ENCODE measurements around the gene TRIM59. TPM values are rescaled to one million over a fixed set of nuclear protein-coding genes. Genes with fewer than 3 reads are reported as not detected.

The TRIM59 gene
- total RNA-seq, 4 donors from 2014 or later = 1.7 to 6.7 (median 4.1) TPM

GRCh38 chr3:160470181-160470580, 20.6 kb upstream of the TRIM59 start:
- no peak overlapping the region for H3K4me3 ChIP-seq
- no peak for DNase-seq
- TF ChIP-seq POLR2A (IDR thresholded peaks at IDR 0.05) = no peak
- no peak for TF ChIP-seq CTCF (IDR thresholded peaks at IDR 0.05)
- no peaks in the 10 kb centered on the region for H3K27me3 ChIP-seq
- H3K36me3 ChIP-seq = no peaks in the 10 kb centered on the region
- no peak overlapping the region for H3K27ac ChIP-seq
- H3K4me1 ChIP-seq = no peaks in the 10 kb centered on the region
- H3K9me3 ChIP-seq = peaks cover 0 to 12% (median 5%) of the 10 kb centered on the region in 4 donors

GRCh38 chr3:160464971-160465370, 15.4 kb upstream of the TRIM59 start:
- TF ChIP-seq POLR2A (IDR thresholded peaks at IDR 0.05) (no peak), CTCF (IDR thresholded peaks at IDR 0.05) (no peak)
- H3K27me3 ChIP-seq = no peaks in the 10 kb centered on the region
- H3K9me3 ChIP-seq = peaks cover 0 to 1% (median 0%) of the 10 kb centered on the region in 4 donors
- no peak overlapping the region for H3K4me3 ChIP-seq
- no peak overlapping the region for H3K27ac ChIP-seq
- H3K4me1 ChIP-seq = no peaks in the 10 kb centered on the region
- DNase-seq = no peak
- no peaks in the 10 kb centered on the region for H3K36me3 ChIP-seq

- Histone ChIP-seq H3K27ac (no peak overlapping the region), H3K4me1 (no peaks in the 10 kb centered on the region), H3K36me3 (no peaks in the 10 kb centered on the region), H3K9me3 (no peaks in the 10 kb centered on the region), H3K4me3 (no peak overlapping the region), H3K27me3 (no peaks in the 10 kb centered on the region)
- TF ChIP-seq CTCF (IDR thresholded peaks at IDR 0.05) (no peak), POLR2A (IDR thresholded peaks at IDR 0.05) (no peak)
- no peak for DNase-seq
These were observed 14.7 kb upstream of the TRIM59 start for GRCh38 chr3:160464321-160464720.

- Histone ChIP-seq H3K27me3 (no peaks in the 10 kb centered on the region), H3K4me1 (no peaks in the 10 kb centered on the region), H3K9me3 (no peaks in the 10 kb centered on the region), H3K27ac (no peak overlapping the region), H3K36me3 (no peaks in the 10 kb centered on the region), H3K4me3 (no peak overlapping the region)
- no peak for DNase-seq
- TF ChIP-seq CTCF (IDR thresholded peaks at IDR 0.05) (no peak), POLR2A (IDR thresholded peaks at IDR 0.05) (no peak)
These were observed 10.4 kb upstream of the TRIM59 start for GRCh38 chr3:160460033-160460432.

GRCh38 chr3:160459450-160459970, 9.9 kb upstream of the TRIM59 start:
- Histone ChIP-seq H3K4me1 (no peaks in the 10 kb centered on the region), H3K27me3 (no peaks in the 10 kb centered on the region), H3K4me3 (no peak overlapping the region), H3K27ac (no peak overlapping the region), H3K9me3 (no peaks in the 10 kb centered on the region), H3K36me3 (no peaks in the 10 kb centered on the region)
- TF ChIP-seq CTCF (IDR thresholded peaks at IDR 0.05) (no peak), POLR2A (IDR thresholded peaks at IDR 0.05) (no peak)
- no peak for DNase-seq

GRCh38 chr3:160458151-160458550, 8.6 kb upstream of the TRIM59 start:
- H3K27me3 ChIP-seq = no peaks in the 10 kb centered on the region
- no peak for DNase-seq
- H3K4me1 ChIP-seq = no peaks in the 10 kb centered on the region
- H3K9me3 ChIP-seq = no peaks in the 10 kb centered on the region
- no peak overlapping the region for H3K27ac ChIP-seq
- H3K36me3 ChIP-seq = no peaks in the 10 kb centered on the region
- no peak for TF ChIP-seq POLR2A (IDR thresholded peaks at IDR 0.05)
- TF ChIP-seq CTCF (IDR thresholded peaks at IDR 0.05) = no peak
- no peak overlapping the region for H3K4me3 ChIP-seq
